MM.1S (cell line): Measurements from ENCODE around the gene GK2.

Experiments
- DNase-seq: peaks from one replicate; pipeline ENCODE4 v3.0.0-alpha.2; 2015
- H2AFZ ChIP-seq: fragments of 300-600 bp; sonication (generic); 2 replicates; pipeline ENCODE4 v1.6.0; 2016; ENCODE audit warnings: antibody characterized with exemption, low read length
- H3F3A ChIP-seq: fragments of 300-600 bp; sonication (generic); 2 replicates; pipeline ENCODE4 v1.6.1; 2016; ENCODE audit warnings: mild to moderate bottlenecking, antibody characterized with exemption, low read length, moderate library complexity, mixed read lengths; ENCODE audit not compliant: insufficient read depth
- H3K27ac ChIP-seq: fragments of 300-600 bp; sonication (generic); 2 replicates; pipeline ENCODE4 v1.5.1; 2016; ENCODE audit warnings: mild to moderate bottlenecking, low read length
- H3K27me3 ChIP-seq: fragments of 300-600 bp; sonication (generic); replicated peaks from 2 replicates; pipeline ENCODE4 v1.6.0; 2016; ENCODE audit warnings: low read length; ENCODE audit not compliant: insufficient read depth
- H3K36me3 ChIP-seq: fragments of 300-600 bp; sonication (generic); replicated peaks from 2 replicates; pipeline ENCODE4 v1.6.1; 2016; ENCODE audit warnings: mild to moderate bottlenecking, low read length, mixed read lengths; ENCODE audit not compliant: insufficient read depth
- H3K4me1 ChIP-seq: fragments of 300-600 bp; sonication (generic); 2 replicates; pipeline ENCODE4 v1.6.1; 2016; ENCODE audit warnings: low read length, mixed read lengths
- H3K4me2 ChIP-seq: fragments of 300-600 bp; sonication (generic); 2 replicates; pipeline ENCODE4 v1.6.0; 2016; ENCODE audit warnings: low read depth, low read length
- H3K4me3 ChIP-seq: fragments of 300-600 bp; sonication (generic); 2 replicates; pipeline ENCODE4 v1.5.1; 2016; ENCODE audit warnings: low read length, mixed read lengths
- H3K79me2 ChIP-seq: fragments of 300-600 bp; sonication (generic); 2 replicates; pipeline ENCODE4 v1.6.1; 2016; ENCODE audit warnings: mixed run types, low read length, mixed read lengths
- H3K9ac ChIP-seq: fragments of 300-600 bp; sonication (generic); 2 replicates; pipeline ENCODE4 v1.6.1; 2016; ENCODE audit warnings: low read length, mixed read lengths
- H3K9me2 ChIP-seq: fragments of 300-600 bp; sonication (generic); replicated peaks from 2 replicates; pipeline ENCODE4 v1.6.1; 2016; ENCODE audit warnings: mild to moderate bottlenecking, low read length, mixed read lengths; ENCODE audit not compliant: insufficient read depth
- H3K9me3 ChIP-seq: fragments of 300-600 bp; sonication (generic); replicated peaks from 2 replicates; pipeline ENCODE4 v1.6.1; 2016; ENCODE audit warnings: mild to moderate bottlenecking, low read length, mixed read lengths; ENCODE audit not compliant: insufficient read depth
- H4K20me1 ChIP-seq: fragments of 300-600 bp; sonication (generic); 2 replicates; pipeline ENCODE4 v1.6.1; 2016; ENCODE audit warnings: mild to moderate bottlenecking, low read length, moderate library complexity, mixed read lengths; ENCODE audit not compliant: insufficient read depth
- CTCF ChIP-seq: fragments of 300-600 bp; sonication (generic); IDR thresholded peaks from 2 replicates; pipeline ENCODE4 v1.5.1; 2016; ENCODE audit warnings: antibody characterized with exemption, low read length, mixed read lengths
- EZH2 ChIP-seq: fragments of 300-600 bp; sonication (generic); optimal IDR thresholded peaks from 2 replicates; pipeline ENCODE3; 2017; ENCODE audit warnings: low read depth, mild to moderate bottlenecking, antibody characterized with exemption, low read length, mixed read lengths
- EZH2phosphoT487 ChIP-seq: fragments of 300-600 bp; sonication (generic); IDR thresholded peaks from 2 replicates; pipeline ENCODE4 v1.6.1; 2018; ENCODE audit warnings: antibody characterized with exemption, low read length

GK2 gene

GRCh38 chr4:79396794-79397193 is 11.2 kb downstream of the GK2 start:
- Histone ChIP-seq H3K4me2 (no peak overlapping the region), H3K4me1 (peaks cover 5% of the 10 kb centered on the region; the same call in 1 of the 2 replicates), H2AFZ (no peak overlapping the region), H3K4me3 (no peak overlapping the region), H3K79me2 (no peaks in the 10 kb centered on the region), H3K9me3 (no peaks in the 10 kb centered on the region), H3K9me2 (no peaks in the 10 kb centered on the region), H3K27ac (no peak overlapping the region), H3K36me3 (no peaks in the 10 kb centered on the region), H4K20me1 (no peaks in the 10 kb centered on the region), H3F3A (no peaks in the 10 kb centered on the region), H3K27me3 (no peaks in the 10 kb centered on the region), H3K9ac (no peak overlapping the region)
- TF ChIP-seq EZH2 (no peak), CTCF (no peak), EZH2phosphoT487 (no peak)
- DNase-seq = no peak

- Histone ChIP-seq H2AFZ (no peak overlapping the region), H4K20me1 (no peaks in the 10 kb centered on the region), H3F3A (no peaks in the 10 kb centered on the region), H3K36me3 (no peaks in the 10 kb centered on the region), H3K4me1 (peaks cover 5% of the 10 kb centered on the region; the same call in 1 of the 2 replicates), H3K9ac (no peak overlapping the region), H3K27ac (no peak overlapping the region), H3K4me3 (no peak overlapping the region), H3K79me2 (no peaks in the 10 kb centered on the region), H3K9me2 (no peaks in the 10 kb centered on the region), H3K9me3 (no peaks in the 10 kb centered on the region), H3K27me3 (no peaks in the 10 kb centered on the region), H3K4me2 (no peak overlapping the region)
- no peak for DNase-seq
- no peak for TF ChIP-seq EZH2
- TF ChIP-seq CTCF = no peak
- no peak for TF ChIP-seq EZH2phosphoT487
Measured at GRCh38 chr4:79395841-79396240, 12.2 kb downstream of the GK2 start.

GRCh38 chr4:79390890-79391289 is 17.1 kb downstream of the GK2 start:
- Histone ChIP-seq H3K9me3 (no peaks in the 10 kb centered on the region), H4K20me1 (no peaks in the 10 kb centered on the region), H3K4me3 (no peak overlapping the region), H3K36me3 (no peaks in the 10 kb centered on the region), H3K4me2 (no peak overlapping the region), H3F3A (no peaks in the 10 kb centered on the region), H3K79me2 (no peaks in the 10 kb centered on the region), H2AFZ (no peak overlapping the region), H3K27ac (no peak overlapping the region), H3K27me3 (no peaks in the 10 kb centered on the region), H3K4me1 (no peaks in the 10 kb centered on the region), H3K9me2 (no peaks in the 10 kb centered on the region), H3K9ac (no peak overlapping the region)
- no peak for DNase-seq
- no peak for TF ChIP-seq CTCF
- TF ChIP-seq EZH2 = no peak
- TF ChIP-seq EZH2phosphoT487 = no peak
